Measurements from ENCODE around the gene EEF1AKMT3. TPM values are rescaled to one million over a fixed set of nuclear protein-coding genes. Genes with fewer than 3 reads are reported as not detected.
A peak's percentile ranks its signal among the peaks of the same experiment; 100 is the strongest.

Gene EEF1AKMT3
- 4.5 and 7.1 TPM in 2 replicates for total RNA-seq

GRCh38 chr12:57772429-57773322 is at the start of gene EEF1AKMT3:
EEF1AKMT3 (plus strand) TSS chr12:57772614; CDS start chr12:57772725, 111 bp downstream.
- Histone ChIP-seq H3K27me3 (ENCODE audit: control insufficient read depth, insufficient read depth, low read length) (no peaks in the 10 kb centered on the region), H3K36me3 (ENCODE audit: control insufficient read depth, insufficient read depth, low read length) (peaks cover 3% of the 10 kb centered on the region), H3K4me3 (ENCODE audit: low read depth, low read length) (peak within 1 kb of the TSS; percentile 73)
- no peak for TF ChIP-seq CTCF (IDR thresholded peaks at IDR 0.05; ENCODE audit: insufficient read depth, low read length, severe bottlenecking)
- no peak for DNase-seq (ENCODE audit: low read depth)
- FAIRE-seq = no peak

DNA sequence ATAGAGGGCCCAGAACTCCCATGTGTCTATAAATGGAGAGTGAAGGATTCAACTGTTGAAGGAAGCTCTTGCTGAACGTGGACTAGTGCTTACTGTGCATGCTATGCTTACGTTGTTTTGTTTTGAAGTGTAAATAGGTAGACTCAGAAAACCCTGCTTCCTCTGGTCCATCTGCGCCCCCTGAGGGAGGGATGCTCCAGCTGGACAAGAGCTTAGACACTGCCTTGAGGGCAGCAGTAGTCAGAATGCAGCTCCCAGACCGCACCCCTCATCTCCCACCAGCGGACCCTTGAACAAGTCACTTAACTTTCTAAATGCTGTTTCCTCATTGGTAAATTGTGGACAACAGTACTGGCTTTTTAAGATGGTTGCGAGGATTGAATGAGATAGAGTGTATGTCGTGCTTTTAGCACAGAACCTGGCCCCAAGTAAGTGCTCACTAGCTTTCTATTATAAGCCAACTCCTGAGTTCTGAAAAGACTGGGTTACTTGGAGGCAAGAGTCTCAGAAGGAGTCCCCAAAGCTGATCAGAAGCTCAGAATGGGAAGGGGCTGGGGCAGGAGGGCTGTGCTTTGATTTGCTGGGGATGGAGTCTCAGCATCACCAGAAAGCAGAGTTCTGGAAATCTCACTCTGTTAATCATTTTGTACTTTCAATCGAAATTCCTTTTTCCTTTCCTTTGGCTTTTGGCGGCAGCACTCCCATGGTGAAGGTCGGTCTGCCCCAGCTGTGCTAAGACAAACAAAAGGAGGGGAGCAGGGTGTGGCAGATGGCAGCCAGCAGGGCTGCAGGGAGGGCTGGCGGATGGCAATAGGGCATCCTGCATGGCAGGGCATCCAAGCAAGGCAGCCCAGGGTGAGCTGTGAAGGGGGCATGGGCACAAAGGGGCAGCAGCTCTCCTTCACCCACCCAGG is 49.4 kb upstream of the EEF1AKMT3 start:
- H3K36me3 ChIP-seq (ENCODE audit: control insufficient read depth, insufficient read depth, low read length) = peaks cover 5% of the 10 kb centered on the region
- FAIRE-seq (no peak), DNase-seq (ENCODE audit: low read depth) (no peak)
- TF ChIP-seq CTCF (IDR thresholded peaks at IDR 0.05; ENCODE audit: insufficient read depth, low read length, severe bottlenecking) = no peak
- no peaks in the 10 kb centered on the region for H3K27me3 ChIP-seq (ENCODE audit: control insufficient read depth, insufficient read depth, low read length)
- H3K4me3 ChIP-seq (ENCODE audit: low read depth, low read length) = no peak overlapping the region

GRCh38 chr12:57723630-57723962 is 48.8 kb upstream of the EEF1AKMT3 start:
- TF ChIP-seq CTCF (IDR thresholded peaks at IDR 0.05; ENCODE audit: insufficient read depth, low read length, severe bottlenecking) = no peak
- Histone ChIP-seq H3K4me3 (ENCODE audit: low read depth, low read length) (no peak overlapping the region), H3K27me3 (ENCODE audit: control insufficient read depth, insufficient read depth, low read length) (no peaks in the 10 kb centered on the region), H3K36me3 (ENCODE audit: control insufficient read depth, insufficient read depth, low read length) (peaks cover 5% of the 10 kb centered on the region)
- FAIRE-seq (no peak), DNase-seq (ENCODE audit: low read depth) (no peak)

DNA sequence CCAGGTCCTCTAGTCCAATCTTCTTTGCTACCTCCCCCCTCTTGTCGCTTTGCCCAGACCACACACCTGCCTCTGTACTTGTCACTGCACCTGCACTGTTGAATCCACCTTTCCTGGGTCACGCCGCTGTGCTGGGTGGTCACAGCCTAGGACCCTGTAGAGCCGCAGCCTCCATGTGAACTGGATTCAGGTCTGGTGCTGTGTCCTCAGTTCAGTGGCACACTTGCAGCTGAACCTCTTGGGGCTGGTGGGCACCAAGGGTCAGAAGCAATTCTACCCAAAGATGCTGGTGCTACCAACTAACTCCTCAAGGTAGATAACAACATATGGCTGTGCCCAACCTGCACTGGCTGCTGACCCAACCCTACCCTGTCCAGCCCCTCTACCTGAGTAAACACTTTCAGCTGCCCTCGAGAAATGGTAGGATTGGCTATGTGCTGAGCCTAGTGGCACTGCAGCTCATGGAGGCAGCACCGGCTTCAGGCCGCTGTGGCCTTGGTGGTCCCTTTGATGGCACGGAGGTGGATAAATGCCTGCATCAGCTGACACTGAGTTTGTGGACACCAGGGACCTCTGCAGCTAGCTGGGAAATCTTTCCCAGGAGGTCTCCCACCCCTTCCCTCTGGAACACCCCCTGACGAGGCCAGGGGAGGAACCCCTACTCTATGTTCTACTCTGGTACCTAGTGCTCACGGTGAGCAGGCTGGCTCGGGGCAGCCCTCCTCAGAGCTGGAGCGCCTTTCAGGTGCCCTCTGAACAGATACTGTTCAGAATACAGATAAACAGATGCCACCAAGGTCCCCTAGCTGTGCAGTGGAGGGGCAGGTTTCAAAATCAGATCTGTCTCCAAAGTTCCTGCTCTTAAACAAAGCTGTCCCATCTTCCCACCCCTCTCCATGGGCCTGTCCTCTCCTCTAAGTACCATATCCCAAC is 48.1 kb upstream of the EEF1AKMT3 start:
- FAIRE-seq (no peak), DNase-seq (ENCODE audit: low read depth) (no peak)
- Histone ChIP-seq H3K27me3 (ENCODE audit: control insufficient read depth, insufficient read depth, low read length) (peaks cover 1% of the 10 kb centered on the region), H3K36me3 (ENCODE audit: control insufficient read depth, insufficient read depth, low read length) (peaks cover 3% of the 10 kb centered on the region), H3K4me3 (ENCODE audit: low read depth, low read length) (no peak overlapping the region)
- no peak for TF ChIP-seq CTCF (IDR thresholded peaks at IDR 0.05; ENCODE audit: insufficient read depth, low read length, severe bottlenecking)

DNA sequence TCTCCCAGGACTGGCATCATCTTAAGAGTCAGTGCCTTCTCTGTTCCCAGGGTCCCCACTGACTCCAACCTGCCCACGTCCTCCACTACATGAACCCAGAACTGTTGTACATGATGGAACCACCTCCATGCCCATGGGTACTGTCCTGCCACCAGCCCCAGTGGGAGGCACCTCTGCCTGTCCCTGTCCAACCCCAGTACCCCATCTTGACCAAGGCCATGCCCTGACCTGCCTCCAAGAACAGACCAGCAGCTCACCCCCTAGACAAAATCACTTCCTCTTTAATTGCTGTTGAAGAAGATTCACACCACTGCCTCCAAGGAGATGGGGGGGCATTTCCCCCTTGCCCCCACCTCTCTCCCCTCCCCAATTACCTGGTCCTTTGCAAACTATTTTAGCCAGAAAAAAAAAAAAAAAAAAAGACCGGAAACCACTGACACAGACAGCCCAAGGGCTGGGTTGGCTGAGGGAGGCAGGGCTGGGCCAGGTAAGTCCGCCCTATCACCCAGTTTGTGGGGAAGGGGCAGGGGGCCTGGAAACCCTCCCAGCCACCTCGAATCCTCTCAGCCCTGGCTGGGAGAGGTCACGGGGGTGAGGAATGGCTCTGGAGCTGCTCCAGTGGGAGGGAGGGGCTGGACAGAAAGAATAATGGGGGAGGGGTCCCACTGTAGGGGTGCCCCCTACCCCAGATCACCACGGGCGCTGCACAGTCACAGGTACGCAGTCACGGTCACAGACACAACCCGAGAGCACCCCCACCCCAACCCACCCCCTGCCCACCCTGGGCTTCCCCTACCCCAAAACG is 47.3 kb upstream of the EEF1AKMT3 start:
- Histone ChIP-seq H3K36me3 (ENCODE audit: control insufficient read depth, insufficient read depth, low read length) (peaks cover 3% of the 10 kb centered on the region), H3K4me3 (ENCODE audit: low read depth, low read length) (no peak overlapping the region), H3K27me3 (ENCODE audit: control insufficient read depth, insufficient read depth, low read length) (peaks cover 2% of the 10 kb centered on the region)
- no peak for TF ChIP-seq CTCF (IDR thresholded peaks at IDR 0.05; ENCODE audit: insufficient read depth, low read length, severe bottlenecking)
- DNase-seq (ENCODE audit: low read depth) (no peak), FAIRE-seq (no peak)

Data from bronchial epithelial cell (primary cell).